Thoracic aorta (tissue), 2 donors: ENCODE data around the gene KLF6. TPM values are rescaled to one million over a fixed set of nuclear protein-coding genes. Genes with fewer than 3 reads are reported as not detected.

ENCODE experiments used
- ATAC-seq: fragments of 150-250 bp; one replicate; pipeline ENCODE4 v1.8.0; 2017; ENCODE audit warnings: low read depth; ENCODE audit not compliant: insufficient number of reproducible peaks, low FRiP score
- DNase-seq: peaks from one replicate; pipeline ENCODE4 v3.0.0-alpha.2; 2020; ENCODE audit warnings: low spot score
- H3K27ac ChIP-seq, 2 donors: fragments of 200-600 bp; sonication (generic); 1 replicate in 1 of 2; 2 replicates in 1 of 2; pipeline ENCODE4 v1.5.1; 2016; ENCODE audit warnings: mild to moderate bottlenecking in 2 of 2, moderate library complexity in 2 of 2
- H3K27me3 ChIP-seq: fragments of 200-600 bp; sonication (generic); replicated peaks from 2 replicates; pipeline ENCODE4 v1.6.0; 2016; ENCODE audit warnings: mild to moderate bottlenecking; ENCODE audit not compliant: insufficient read depth
- H3K36me3 ChIP-seq: fragments of 200-600 bp; sonication (generic); one replicate; pipeline ENCODE4 v1.5.1; 2016
- H3K4me1 ChIP-seq, 2 donors: fragments of 200-600 bp; sonication (generic); 1 replicate in 1 of 2; 2 replicates in 1 of 2; pipeline versions ENCODE4 v1.5.1 to v1.6.0; 2016; ENCODE audit warnings: low read depth in 2 of 2, mild to moderate bottlenecking in 1 of 2; ENCODE audit not compliant: control insufficient read depth in 1 of 2
- H3K4me3 ChIP-seq: fragments of 200-600 bp; sonication (generic); 2 replicates; pipeline ENCODE4 v1.5.1; 2016; ENCODE audit warnings: mild to moderate bottlenecking
- H3K9me3 ChIP-seq: fragments of 200-600 bp; sonication (generic); 2 replicates; pipeline ENCODE4 v1.5.1; 2016
- CTCF ChIP-seq: fragments of 200-600 bp; sonication (generic); IDR thresholded peaks from one replicate; pipeline ENCODE4 v1.5.1; 2019; ENCODE audit warnings: antibody characterized with exemption
- total RNA-seq, 2 donors: library from RNA; depleted of rRNA; stranded (reverse); fragments of >200 nt; gene quantifications; one replicate each; pipeline versions ENCODE4 v1.1.0 to v1.2.3, GENCODE V29; 2016

KLF6 gene
- total RNA-seq, 2 donors from 2014 or later = 170 to 201 TPM

- ATAC-seq = no peak
Measured at GRCh38 chr10:3765146-3765545, 19.9 kb downstream of the KLF6 start.

GRCh38 chr10:3764626-3765112, 20.3 kb downstream of the KLF6 start:
- Histone ChIP-seq H3K4me1 (peaks cover 0 to 15% of the 10 kb centered on the region in 2 donors), H3K4me3 (no peak overlapping the region), H3K27me3 (no peaks in the 10 kb centered on the region), H3K27ac (no peak overlapping the region), H3K36me3 (no peaks in the 10 kb centered on the region), H3K9me3 (no peaks in the 10 kb centered on the region)
- ATAC-seq (no peak), DNase-seq (no peak)
- no peak for TF ChIP-seq CTCF

More at GRCh38 chr10:3765146-3765545, 19.9 kb downstream of the KLF6 start:
- H3K36me3 ChIP-seq = no peaks in the 10 kb centered on the region
- TF ChIP-seq CTCF = no peak
- no peak overlapping the region for H3K27ac ChIP-seq
- no peak for DNase-seq
- H3K27me3 ChIP-seq = no peaks in the 10 kb centered on the region
- peaks cover 0 to 15% of the 10 kb centered on the region in 2 donors for H3K4me1 ChIP-seq
- H3K9me3 ChIP-seq = no peaks in the 10 kb centered on the region
- no peak overlapping the region for H3K4me3 ChIP-seq

GRCh38 chr10:3763852-3764625, 21.0 kb downstream of the KLF6 start:
- H3K36me3 ChIP-seq = no peaks in the 10 kb centered on the region
- H3K9me3 ChIP-seq = no peaks in the 10 kb centered on the region
- H3K4me1 ChIP-seq = peaks cover 0 to 15% of the 10 kb centered on the region in 2 donors
- no peak for ATAC-seq
- no peak for TF ChIP-seq CTCF
- H3K4me3 ChIP-seq = no peak overlapping the region
- no peaks in the 10 kb centered on the region for H3K27me3 ChIP-seq
- H3K27ac ChIP-seq = no peak overlapping the region
- DNase-seq = no peak

- TF ChIP-seq CTCF = no peak
- Histone ChIP-seq H3K4me1 (peaks cover 0 to 15% of the 10 kb centered on the region in 2 donors), H3K27me3 (no peaks in the 10 kb centered on the region), H3K27ac (no peak overlapping the region), H3K9me3 (no peaks in the 10 kb centered on the region), H3K36me3 (no peaks in the 10 kb centered on the region), H3K4me3 (no peak overlapping the region)
- ATAC-seq = no peak
- no peak for DNase-seq
Measured at GRCh38 chr10:3763035-3763456, 22.0 kb downstream of the KLF6 start.

- peaks cover 0 to 15% of the 10 kb centered on the region in 2 donors for H3K4me1 ChIP-seq
- no peak overlapping the region for H3K27ac ChIP-seq
- DNase-seq (no peak), ATAC-seq (no peak)
- TF ChIP-seq CTCF = no peak
- H3K4me3 ChIP-seq = no peak overlapping the region
- H3K27me3 ChIP-seq = no peaks in the 10 kb centered on the region
- no peaks in the 10 kb centered on the region for H3K36me3 ChIP-seq
- H3K9me3 ChIP-seq = no peaks in the 10 kb centered on the region
Measured at GRCh38 chr10:3762309-3762708, 22.7 kb downstream of the KLF6 start.
